HEK293 (cell line): ENCODE results near the gene IGSF9.

Experiments
- CTCF ChIA-PET: fragments of 350-600 bp; formaldehyde crosslinking; extraction: SDS; loops from one replicate; lab custom pipeline; 2021; ENCODE audit warnings: antibody characterized with exemption; lab: Yijun Ruan, JAX
- POLR2A ChIA-PET: fragments of 300-600 bp; formaldehyde crosslinking; extraction: SDS; loops from one replicate; lab custom pipeline; 2020; ENCODE audit warnings: antibody characterized with exemption, inconsistent platforms; lab: Yijun Ruan, JAX
- H3K27ac ChIP-seq: fragments of 200-500 bp; sonication (Bioruptor generic); 2 replicates; pipeline ENCODE4 v1.5.1; 2014; ENCODE audit warnings: low read depth, low read length, control low read depth, inconsistent platforms; ENCODE audit errors: extremely low read depth
- H3K36me3 ChIP-seq, 2 experiments: fragments of 200-500 bp in 1 of 2; sonication (Bioruptor generic) in 1 of 2; 1 replicate in 1 of 2; 2 replicates in 1 of 2; pipeline ENCODE4 v1.5.1; 2014 to 2017; ENCODE audit warnings: inconsistent platforms in 2 of 2, low read length in 2 of 2; ENCODE audit not compliant: control insufficient read depth in 2 of 2, insufficient read depth in 1 of 2
- H3K4me1 ChIP-seq: fragments of 200-500 bp; sonication (Bioruptor generic); 2 replicates; pipeline ENCODE4 v1.5.1; 2014; ENCODE audit warnings: mild to moderate bottlenecking, low read length, inconsistent platforms; ENCODE audit not compliant: control insufficient read depth, insufficient read depth
- H3K4me3 ChIP-seq: 2 replicates; pipeline ENCODE4 v1.5.1; 2011; ENCODE audit warnings: low read depth, mild to moderate bottlenecking, control low read depth, low read length, moderate library complexity
- H3K9me3 ChIP-seq: fragments of 200-500 bp; sonication (Bioruptor generic); 2 replicates; pipeline ENCODE4 v1.5.1; 2014; ENCODE audit warnings: low read depth, low read length, inconsistent platforms; ENCODE audit not compliant: control insufficient read depth, insufficient read depth
- BCL11A ChIP-seq: fragments of 450-650 bp; formaldehyde crosslinking; IDR thresholded peaks from 2 replicates; pipeline ENCODE4 v1.5.1; 2016; ENCODE audit warnings: low read depth, missing biosample characterization, missing genetic modification characterization
- BCL11B ChIP-seq: fragments of 450-650 bp; formaldehyde crosslinking; IDR thresholded peaks from 2 replicates; pipeline ENCODE4 v1.5.1; 2016; ENCODE audit warnings: low read depth, missing biosample characterization, missing genetic modification characterization
- GLIS1 ChIP-seq: fragments of 450-650 bp; formaldehyde crosslinking; IDR thresholded peaks from 2 replicates; pipeline ENCODE4 v1.5.1; 2016; ENCODE audit warnings: missing biosample characterization, missing genetic modification characterization
- HIC1 ChIP-seq: fragments of 450-650 bp; formaldehyde crosslinking; IDR thresholded peaks from 2 replicates; pipeline ENCODE4 v1.5.1; 2016; ENCODE audit warnings: missing biosample characterization, missing genetic modification characterization
- KLF1 ChIP-seq: fragments of 450-650 bp; formaldehyde crosslinking; IDR thresholded peaks from 2 replicates; pipeline ENCODE4 v1.5.1; 2016; ENCODE audit warnings: missing biosample characterization, missing genetic modification characterization
- KLF9 ChIP-seq: fragments of 450-650 bp; formaldehyde crosslinking; IDR thresholded peaks from 2 replicates; pipeline ENCODE4 v1.5.1; 2016; ENCODE audit warnings: missing biosample characterization, missing genetic modification characterization, low read depth
- PRDM10 ChIP-seq: fragments of 450-650 bp; formaldehyde crosslinking; IDR thresholded peaks from 2 replicates; pipeline ENCODE4 v1.5.1; 2016; ENCODE audit warnings: missing biosample characterization, missing genetic modification characterization
- SALL2 ChIP-seq: fragments of 450-650 bp; formaldehyde crosslinking; IDR thresholded peaks from 2 replicates; pipeline ENCODE4 v1.5.0; 2017; ENCODE audit warnings: missing biosample characterization, mild to moderate bottlenecking, missing genetic modification characterization, borderline replicate concordance
- SETDB1 ChIP-seq: IDR thresholded peaks from one replicate; pipeline ENCODE4 v1.6.1; 2017; ENCODE audit warnings: mild to moderate bottlenecking, low read length, moderate library complexity, mixed read lengths; ENCODE audit not compliant: insufficient read length
- ZBTB17 ChIP-seq: fragments of 450-650 bp; formaldehyde crosslinking; IDR thresholded peaks from 2 replicates; pipeline ENCODE4 v1.5.1; 2016; ENCODE audit warnings: missing biosample characterization, missing genetic modification characterization
- ZBTB20 ChIP-seq: fragments of 450-650 bp; formaldehyde crosslinking; IDR thresholded peaks from 2 replicates; pipeline ENCODE4 v1.5.1; 2016; ENCODE audit warnings: missing biosample characterization, missing genetic modification characterization
- ZBTB6 ChIP-seq: fragments of 450-650 bp; formaldehyde crosslinking; IDR thresholded peaks from 2 replicates; pipeline ENCODE4 v1.5.1; 2017; ENCODE audit warnings: missing biosample characterization, missing genetic modification characterization
- ZEB2 ChIP-seq: fragments of 450-650 bp; formaldehyde crosslinking; IDR thresholded peaks from 2 replicates; pipeline ENCODE4 v1.5.1; 2016; ENCODE audit warnings: missing biosample characterization, missing genetic modification characterization
- ZNF10 ChIP-seq: fragments of 450-650 bp; formaldehyde crosslinking; IDR thresholded peaks from 2 replicates; pipeline ENCODE4 v1.5.1; 2017; ENCODE audit warnings: missing biosample characterization, missing genetic modification characterization
- ZNF266 ChIP-seq: fragments of 450-650 bp; formaldehyde crosslinking; IDR thresholded peaks from 2 replicates; pipeline ENCODE4 v1.5.1; 2016; ENCODE audit warnings: missing biosample characterization, missing genetic modification characterization, low read depth
- ZNF341 ChIP-seq: fragments of 450-650 bp; formaldehyde crosslinking; IDR thresholded peaks from 2 replicates; pipeline ENCODE4; 2016; ENCODE audit warnings: low read depth, missing biosample characterization, missing genetic modification characterization
- ZNF366 ChIP-seq: fragments of 450-650 bp; formaldehyde crosslinking; conservative IDR thresholded peaks from 2 replicates; pipeline ENCODE4 v1.5.1; 2016; ENCODE audit warnings: missing biosample characterization, missing genetic modification characterization
- ZNF449 ChIP-seq: fragments of 450-650 bp; formaldehyde crosslinking; IDR thresholded peaks from 2 replicates; pipeline ENCODE4 v1.5.1; 2017; ENCODE audit warnings: missing biosample characterization, mild to moderate bottlenecking, missing genetic modification characterization, moderate library complexity
- ZNF513 ChIP-seq: fragments of 450-650 bp; IDR thresholded peaks from 2 replicates; pipeline ENCODE4 v1.5.1; 2018; ENCODE audit warnings: missing biosample characterization, missing genetic modification characterization
- ZNF600 ChIP-seq: fragments of 450-650 bp; formaldehyde crosslinking; IDR thresholded peaks from 2 replicates; pipeline ENCODE4 v1.5.1; 2016; ENCODE audit warnings: missing biosample characterization, missing genetic modification characterization
- ZNF610 ChIP-seq: fragments of 450-650 bp; formaldehyde crosslinking; IDR thresholded peaks from 2 replicates; pipeline ENCODE4 v1.5.1; 2016; ENCODE audit warnings: missing biosample characterization, missing genetic modification characterization, borderline replicate concordance
- ZNF701 ChIP-seq: fragments of 450-650 bp; formaldehyde crosslinking; IDR thresholded peaks from 2 replicates; pipeline ENCODE4 v1.5.1; 2016; ENCODE audit warnings: missing biosample characterization, missing genetic modification characterization
- ZNF843 ChIP-seq: fragments of 450-650 bp; formaldehyde crosslinking; IDR thresholded peaks from 2 replicates; pipeline ENCODE4 v1.5.1; 2016; ENCODE audit warnings: missing biosample characterization, missing genetic modification characterization
- ZSCAN18 ChIP-seq: fragments of 450-650 bp; formaldehyde crosslinking; IDR thresholded peaks from 2 replicates; pipeline ENCODE4 v1.5.1; 2016; ENCODE audit warnings: missing biosample characterization, missing genetic modification characterization

IGSF9 gene

GRCh38 chr1:159917533-159918351 lies 27.7 kb downstream of the IGSF9 start:
- H3K4me1 ChIP-seq: peaks cover 34% of the 10 kb centered on the region
- POLR2A ChIA-PET: interaction anchor here (1.3 to 1.5 kb wide), 2 partner anchors 25 to 27 kb away, joined by 3 read pairs; no protein-coding TSS in a partner anchor
- no peaks in the 10 kb centered on the region for H3K9me3 ChIP-seq
- H3K27ac ChIP-seq: peak overlapping the region; percentile 40
- CTCF ChIA-PET: interaction anchor here (0.8 to 3.3 kb wide), 5 partner anchors 17 to 119 kb away, joined by 3 to 8 read pairs (median 6); no protein-coding TSS in a partner anchor
- H3K36me3 ChIP-seq: peaks cover 6 to 54% of the 10 kb centered on the region in 2 experiments; a peak in 2 of 3 replicates
- H3K4me3 ChIP-seq: no peak overlapping the region
- no peak for TF ChIP-seq ZBTB6 (tag by site-specific recombination)
- 0 out of 2 replicates have a peak, but pooled peaks have one; percentile 31 for TF ChIP-seq ZBTB20
- TF ChIP-seq ZBTB17 (tag by site-specific recombination): peak; percentile 52; the same call in 1 of the 2 replicates
- no peak for TF ChIP-seq ZNF843
- no peak for TF ChIP-seq ZSCAN18 (tag by site-specific recombination)
- no peak for TF ChIP-seq ZNF701 (tag by site-specific recombination)
- no peak for TF ChIP-seq ZNF513
- peak; percentile 71; the same call in 1 of the 2 replicates for TF ChIP-seq KLF1 (tag by site-specific recombination)
- 0 out of 2 replicates have a peak, but pooled peaks have one; percentile 14 for TF ChIP-seq ZEB2
- TF ChIP-seq PRDM10 (tag by site-specific recombination): peak; percentile 70
- no peak for TF ChIP-seq ZNF610 (tag by site-specific recombination)
- 0 out of 2 replicates have a peak, but pooled peaks have one; percentile 8 for TF ChIP-seq HIC1
- no peak for TF ChIP-seq SETDB1
- TF ChIP-seq BCL11A: no peak
- TF ChIP-seq SALL2 (tag by site-specific recombination): no peak
- peak; percentile 80 for TF ChIP-seq ZNF600 (tag by site-specific recombination)
- no peak for TF ChIP-seq KLF9 (tag by site-specific recombination)
- no peak for TF ChIP-seq ZNF449 (tag by site-specific recombination)
- peak; percentile 82 for TF ChIP-seq ZNF10 (tag by site-specific recombination)
- peak; percentile 21; the same call in 1 of the 2 replicates for TF ChIP-seq ZNF366 (tag by site-specific recombination)
- no peak for TF ChIP-seq BCL11B (tag by site-specific recombination)
- TF ChIP-seq ZNF266: no peak
- TF ChIP-seq GLIS1 (tag by site-specific recombination): no peak
- TF ChIP-seq ZNF341 (tag by site-specific recombination): peak; percentile 98
